ENCODE results near the gene CST5.

- TF ChIP-seq POU2F2 (IDR thresholded peaks at IDR 0.05; ENCODE audit: low read depth, low read length) (no peak), POLR2AphosphoS5 (IDR thresholded peaks at IDR 0.05; ENCODE audit: low read depth, low read length) (no peak), TAF1 (IDR thresholded peaks at IDR 0.05; ENCODE audit: low read depth, low read length) (no peak)
Observed at GRCh38 chr20:23918896-23919295, 39.3 kb upstream of the CST5 start.

All from GM12891 (cell line).